Adipose tissue (tissue), 3 donors: ENCODE results near the gene ASB10. TPM values are rescaled to one million over a fixed set of nuclear protein-coding genes. Genes with fewer than 3 reads are reported as not detected.

Source experiments
- H3K27ac ChIP-seq: one replicate; pipeline ENCODE4 v1.5.1; 2013; ENCODE audit warnings: low read depth, low read length
- WGBS, 3 donors: extraction: QIAGEN DNeasy Blood & Tissue Kit; methylation state at CpG; one replicate each; pipeline ENCODE4 v1.1.7; 2013; 5-methylcytosine and 5-hydroxymethylcytosine counted together
- polyA plus RNA-seq, 3 donors: library from polyadenylated mRNA; stranded (reverse); fragments of 200-250 nt; gene quantifications; one replicate each; pipeline ENCODE4 v1.2.3, GENCODE V29; 2013
- donor health status: healthy with polysubstance abuse.
- donor health status: Bipolar disorder and iron deficiency.
- donor health status: healthy.

Gene ASB10
- polyA plus RNA-seq, 3 donors = not detected

GRCh38 chr7:151174246-151175046, 12.6 kb downstream of the ASB10 start:
- 55 to 68% (median 63%) methylated on average over 77 of the region's 77 CpGs for WGBS, 3 donors

DNA sequence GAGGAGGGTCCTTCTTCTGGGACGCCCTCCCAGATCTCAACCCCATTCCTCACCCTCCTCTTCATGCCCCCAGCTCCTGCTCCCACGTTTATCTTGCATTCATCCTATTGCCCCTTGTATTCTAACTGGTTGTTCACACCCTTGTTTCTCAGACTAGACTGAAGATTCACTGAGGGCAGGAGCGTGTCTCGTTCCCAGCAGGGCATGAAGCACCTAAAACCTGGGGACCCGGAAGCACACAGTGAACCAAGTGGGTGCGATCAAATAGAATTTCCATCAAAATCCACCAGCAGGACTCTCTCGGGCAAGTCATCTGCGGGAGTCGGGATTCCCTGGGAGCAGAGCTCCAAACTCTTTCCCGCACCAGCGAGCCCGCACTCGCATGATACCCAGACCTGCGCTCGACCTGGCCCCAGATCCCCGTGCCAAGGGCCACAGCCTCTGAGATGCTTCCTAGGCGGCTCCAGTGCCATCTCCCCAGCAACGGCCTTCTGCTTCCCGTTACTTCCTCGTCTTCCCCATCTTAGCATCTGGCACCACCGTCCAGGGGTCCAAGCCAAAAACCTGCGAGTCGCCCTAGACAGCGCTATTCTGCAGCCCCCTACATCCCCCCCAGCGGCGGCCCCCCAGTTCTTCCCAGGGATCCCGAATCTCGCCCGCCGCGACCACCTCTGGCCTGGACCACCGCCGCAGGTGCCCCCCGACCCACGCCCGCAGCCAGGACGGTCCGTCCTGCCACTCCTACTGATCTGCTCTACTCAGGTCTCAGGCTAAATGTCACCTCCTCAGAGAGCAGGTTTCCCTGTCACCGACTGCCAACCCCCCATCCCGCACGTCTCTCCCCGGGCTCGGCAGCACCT, 13.4 kb downstream of the ASB10 start:
- 82 to 87% (median 86%) methylated on average over 33 to 43 of the region's 43 CpGs for WGBS, 3 donors
- no peak overlapping the region for H3K27ac ChIP-seq

More at GRCh38 chr7:151174246-151175046, 12.6 kb downstream of the ASB10 start:
- H3K27ac ChIP-seq = no peak overlapping the region

DNA sequence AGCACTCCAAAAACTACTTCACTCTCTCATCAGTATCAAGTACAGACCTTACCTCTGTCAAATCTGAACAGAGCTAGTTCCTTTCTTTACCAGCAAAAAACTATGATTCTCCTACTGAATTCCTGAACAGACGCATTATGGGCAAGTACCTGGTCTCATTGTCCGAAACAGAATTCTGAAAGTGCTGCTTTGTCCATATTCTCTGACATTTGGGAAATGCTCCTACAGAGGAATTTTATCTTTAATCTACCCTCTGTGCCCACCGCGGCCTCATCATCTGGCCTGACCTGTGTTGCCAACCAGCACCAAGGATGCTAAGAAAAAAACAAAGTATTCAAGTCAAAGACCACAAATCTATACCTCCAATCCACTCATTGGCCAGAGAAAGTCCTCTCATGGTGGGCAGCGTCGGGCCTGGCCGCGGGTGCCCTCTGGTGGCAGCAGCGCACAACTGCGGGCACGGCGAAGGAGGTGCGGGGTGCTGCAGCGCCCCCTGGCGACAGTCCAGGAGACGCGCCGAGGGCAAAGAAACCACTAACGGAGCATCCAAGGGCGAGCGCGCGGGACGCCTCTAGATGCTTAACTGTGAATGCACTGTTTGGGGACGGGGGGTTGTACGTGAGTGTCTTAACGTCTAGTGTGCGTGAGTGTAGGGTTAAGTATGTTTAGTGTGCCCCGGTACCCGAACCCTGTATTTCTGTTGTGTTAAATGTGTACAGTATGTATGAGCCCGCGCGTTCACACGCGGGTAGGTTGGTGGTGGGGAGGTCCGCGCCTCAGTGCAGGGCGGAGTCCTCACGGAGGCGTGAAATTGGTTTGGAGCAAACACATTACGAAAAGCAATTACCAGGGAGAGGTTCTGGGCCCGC, 14.5 kb downstream of the ASB10 start:
- 17 to 22% (median 22%) methylated on average over 42 of the region's 42 CpGs for WGBS, 3 donors
- no peak overlapping the region for H3K27ac ChIP-seq

- H3K27ac ChIP-seq = no peak overlapping the region
- WGBS, 3 donors = 42 to 49% (median 43%) methylated on average over 10 of the region's 10 CpGs
Measured at GRCh38 chr7:151168787-151169162, 18.3 kb downstream of the ASB10 start.

GRCh38 chr7:151168003-151168786, 18.9 kb downstream of the ASB10 start:
- WGBS, 3 donors = 2% methylated on average over 32 to 52 of the region's 52 CpGs
- no peak overlapping the region for H3K27ac ChIP-seq

DNA sequence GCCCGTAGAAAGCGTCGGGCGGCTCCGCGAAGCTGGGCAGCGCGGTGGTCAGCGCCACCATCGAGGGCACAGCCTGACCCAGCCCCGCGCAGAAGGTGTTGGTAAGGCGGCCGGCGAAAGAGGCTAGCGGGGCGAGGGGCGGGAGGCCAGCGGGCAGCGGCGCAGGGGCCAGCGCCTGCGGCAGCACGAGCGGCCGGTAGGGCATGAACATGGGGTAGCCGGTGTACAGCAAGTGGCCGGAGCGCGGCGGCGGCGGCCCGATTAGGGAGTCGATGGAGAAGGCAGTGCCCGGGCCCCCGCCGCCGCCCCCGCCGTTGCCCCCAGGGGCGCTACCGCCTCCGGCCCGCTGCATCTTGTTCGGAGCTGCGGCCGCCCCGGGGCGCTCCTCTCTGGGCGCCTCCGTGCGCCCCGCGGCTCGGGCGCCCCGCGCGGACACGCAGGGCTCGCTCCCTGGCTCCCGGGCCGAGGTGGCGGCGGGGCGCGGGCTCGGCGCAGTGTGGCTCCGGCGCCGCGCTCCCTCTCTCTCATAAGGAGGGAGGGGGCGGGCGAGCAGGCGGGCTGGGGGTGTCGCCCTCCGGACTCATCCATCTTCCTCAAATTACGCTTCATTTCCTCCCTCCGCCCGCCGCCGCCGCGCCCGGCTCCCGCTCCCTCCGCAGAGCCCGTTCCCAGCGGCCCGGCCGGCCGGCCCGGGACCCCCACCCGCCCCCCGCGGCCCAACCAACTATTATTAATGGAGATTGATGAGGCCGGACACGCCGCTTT, 19.7 kb downstream of the ASB10 start, which contains the start of gene GBX1:
Gene GBX1, minus strand, starts transcription at position 498 of the 765 bp plus-strand sequence. Its CDS starts 146 bp downstream, at position 352.
- WGBS, 3 donors = 1% methylated on average over 57 to 100 of the region's 101 CpGs
- no peak within 1 kb of the TSS for H3K27ac ChIP-seq

GRCh38 chr7:151166629-151167196, 20.3 kb downstream of the ASB10 start:
- H3K27ac ChIP-seq = no peak overlapping the region
- 11 to 16% (median 12%) methylated on average over 30 to 31 of the region's 31 CpGs for WGBS, 3 donors

GRCh38 chr7:151161757-151162156, 25.3 kb downstream of the ASB10 start:
- no peak overlapping the region for H3K27ac ChIP-seq
- WGBS, 3 donors = 74 to 89% (median 88%) methylated on average over 1 of the region's 1 CpG

GRCh38 chr7:151157645-151158329, 29.3 kb downstream of the ASB10 start:
- H3K27ac ChIP-seq = no peak overlapping the region
- WGBS, 3 donors = 73 to 79% (median 74%) methylated on average over 7 of the region's 7 CpGs

- H3K27ac ChIP-seq = no peak overlapping the region
- 55 to 61% (median 56%) methylated on average over 6 of the region's 6 CpGs for WGBS, 3 donors
Measured at GRCh38 chr7:151152643-151153513, 34.2 kb downstream of the ASB10 start.

DNA sequence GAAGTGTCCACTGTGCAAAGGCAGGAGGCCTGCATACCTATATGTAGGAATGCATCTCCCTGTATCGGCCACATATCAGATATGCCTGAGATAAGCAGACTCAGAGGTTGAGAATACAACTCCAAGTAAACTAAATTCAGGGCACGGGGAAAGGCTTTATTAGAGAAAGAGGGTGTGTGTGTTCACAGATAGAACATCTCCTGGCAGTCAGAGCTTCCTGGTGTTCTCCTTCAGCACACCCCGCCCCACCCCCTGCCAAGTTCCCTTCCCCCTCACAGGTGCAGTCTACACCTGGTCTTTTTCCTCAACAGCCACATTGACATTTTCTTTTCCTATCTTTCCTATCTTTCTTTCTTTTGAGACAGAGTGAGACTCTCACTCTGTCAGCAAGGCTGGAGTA, 36.7 kb downstream of the ASB10 start:
- WGBS, 3 donors = 57 to 78% (median 67%) methylated on average over 3 of the region's 3 CpGs
- H3K27ac ChIP-seq = no peak overlapping the region

DNA sequence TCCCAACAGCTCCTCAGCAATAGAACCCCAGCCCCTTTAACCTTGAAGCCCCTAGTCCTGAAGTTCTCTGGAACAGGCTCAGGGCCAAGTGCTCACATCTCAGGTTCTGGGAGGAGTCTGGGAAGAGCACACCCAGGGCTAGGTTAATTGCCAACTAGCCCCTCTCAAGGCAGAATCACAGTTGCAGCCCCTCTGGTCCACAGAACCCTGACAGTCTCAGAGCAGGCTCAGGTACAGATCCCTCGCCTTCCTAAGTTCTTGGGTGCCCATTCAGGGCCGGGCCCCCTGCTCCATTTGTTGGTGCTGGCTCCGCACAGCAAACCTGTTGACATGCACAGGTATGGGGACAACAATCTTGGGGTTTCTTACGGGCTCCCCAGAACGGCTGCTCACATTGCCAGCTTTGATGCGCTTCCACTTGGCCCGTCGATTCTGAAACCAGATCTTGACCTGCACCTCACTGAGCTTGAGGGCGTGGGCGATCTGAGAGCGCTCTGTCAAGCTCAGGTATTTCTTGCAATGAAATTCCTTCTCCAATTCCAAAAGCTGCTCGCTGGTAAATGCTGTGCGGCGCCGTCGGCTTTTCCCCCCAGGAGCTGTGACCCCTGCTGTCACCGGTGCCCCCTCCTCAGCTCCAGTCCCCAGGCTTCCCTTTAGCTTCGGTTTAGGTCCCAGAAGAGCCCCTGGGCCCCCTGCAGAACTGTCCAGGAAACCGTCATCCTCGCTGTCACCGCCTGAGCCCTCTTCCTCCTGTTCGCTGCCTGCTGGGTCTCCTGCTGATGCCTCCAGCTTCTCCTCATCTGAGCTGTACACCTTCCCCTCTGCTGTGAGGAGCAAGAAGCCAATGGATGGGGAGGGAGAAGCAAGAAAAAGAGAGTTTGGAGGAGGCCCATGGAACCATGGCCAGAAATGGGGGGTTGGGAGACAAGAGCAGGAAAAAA, 38.5 kb downstream of the ASB10 start:
- H3K27ac ChIP-seq = no peak overlapping the region
- 55 to 63% (median 57%) methylated on average over 22 of the region's 22 CpGs for WGBS, 3 donors

DNA sequence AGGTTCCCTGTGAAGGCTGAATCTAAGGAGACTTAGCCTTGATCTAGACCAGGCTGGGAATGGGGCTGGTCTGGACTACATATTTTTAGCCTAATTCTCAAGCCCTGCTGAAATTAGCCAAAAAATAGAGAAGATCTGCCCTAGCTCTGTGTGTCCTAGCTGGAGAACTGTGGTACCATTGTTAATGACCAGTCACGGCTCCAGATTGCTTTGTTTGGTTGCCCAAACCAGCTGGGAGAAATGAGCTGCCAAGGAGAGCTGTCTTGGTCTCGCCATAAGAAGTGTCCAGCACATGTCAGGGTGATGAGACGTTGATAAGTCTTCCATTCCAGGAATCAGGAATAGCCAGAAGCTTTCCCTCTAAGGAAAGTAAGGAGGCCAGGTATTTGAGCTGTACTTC, 40.3 kb downstream of the ASB10 start:
- no peak overlapping the region for H3K27ac ChIP-seq
- WGBS, 3 donors = 56 to 80% (median 74%) methylated on average over 3 of the region's 3 CpGs

DNA sequence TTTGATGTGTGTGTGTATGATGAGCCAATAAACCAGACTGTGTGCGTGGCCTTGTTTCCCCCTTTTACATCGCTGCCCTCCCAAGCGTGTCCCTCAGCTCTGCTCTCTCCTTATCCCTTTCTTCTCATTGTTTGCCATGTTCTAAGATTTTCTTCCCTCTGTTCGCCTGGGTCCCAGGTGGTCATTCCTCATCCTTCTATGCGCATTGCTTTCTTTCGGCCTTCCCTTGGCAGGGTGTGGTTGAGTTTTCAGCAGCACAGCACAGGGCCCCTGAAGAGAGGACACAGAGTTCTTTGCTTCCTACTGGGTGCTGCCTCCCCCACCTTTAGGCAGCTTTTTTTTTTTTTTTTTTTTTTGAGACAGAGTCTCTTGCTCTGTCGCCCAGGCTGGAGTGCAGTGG, 42.7 kb downstream of the ASB10 start:
- H3K27ac ChIP-seq = no peak overlapping the region
- WGBS, 3 donors = 95 to 99% (median 97%) methylated on average over 7 of the region's 7 CpGs
